Measurements from ENCODE around the gene CMIP. TPM values are rescaled to one million over a fixed set of nuclear protein-coding genes. Genes with fewer than 3 reads are reported as not detected.
"Not testable (repeated sequence)": the region's sequence is repeated elsewhere in the genome, so short reads cannot be mapped to it uniquely, and the experiment has no call there.

CMIP gene
- total RNA-seq, 1 donor from 2014 or later, result 27.7 TPM

GRCh38 chr16:81740169-81740568 is 295.6 kb downstream of the CMIP start:
- Histone ChIP-seq H3K27me3 (ENCODE audit: control insufficient read depth, insufficient read depth, low read length) (no peaks in the 10 kb centered on the region), H3K36me3 (ENCODE audit: control insufficient read depth, insufficient read depth, low read length) (no peaks in the 10 kb centered on the region), H3K4me3 (ENCODE audit: low read depth, low read length) (no peak overlapping the region)
- no peak for TF ChIP-seq CTCF (IDR thresholded peaks at IDR 0.05; ENCODE audit: insufficient read depth, low read length, poor library complexity, severe bottlenecking)
- DNase-seq (ENCODE audit: low read depth), result no peak

- H3K27me3 ChIP-seq (ENCODE audit: control insufficient read depth, insufficient read depth, low read length); H3K36me3 ChIP-seq (ENCODE audit: control insufficient read depth, insufficient read depth, low read length); DNase-seq (ENCODE audit: low read depth); H3K4me3 ChIP-seq (ENCODE audit: low read depth, low read length): not testable (repeated sequence)
Observed at GRCh38 chr16:81741430-81741770, 296.8 kb downstream of the CMIP start.

- DNase-seq (ENCODE audit: low read depth), result no peak
- no peaks in the 10 kb centered on the region for H3K27me3 ChIP-seq (ENCODE audit: control insufficient read depth, insufficient read depth, low read length)
- H3K36me3 ChIP-seq (ENCODE audit: control insufficient read depth, insufficient read depth, low read length), result no peaks in the 10 kb centered on the region
- no peak overlapping the region for H3K4me3 ChIP-seq (ENCODE audit: low read depth, low read length)
- TF ChIP-seq CTCF (IDR thresholded peaks at IDR 0.05; ENCODE audit: insufficient read depth, low read length, poor library complexity, severe bottlenecking), result no peak
Observed at GRCh38 chr16:81744385-81744784, 299.8 kb downstream of the CMIP start.

- Histone ChIP-seq H3K27me3 (ENCODE audit: control insufficient read depth, insufficient read depth, low read length) (no peaks in the 10 kb centered on the region), H3K4me3 (ENCODE audit: low read depth, low read length) (no peak overlapping the region), H3K36me3 (ENCODE audit: control insufficient read depth, insufficient read depth, low read length) (no peaks in the 10 kb centered on the region)
- no peak for TF ChIP-seq CTCF (IDR thresholded peaks at IDR 0.05; ENCODE audit: insufficient read depth, low read length, poor library complexity, severe bottlenecking)
- no peak for DNase-seq (ENCODE audit: low read depth)
Observed at GRCh38 chr16:81744911-81745310, 300.3 kb downstream of the CMIP start.

DNA sequence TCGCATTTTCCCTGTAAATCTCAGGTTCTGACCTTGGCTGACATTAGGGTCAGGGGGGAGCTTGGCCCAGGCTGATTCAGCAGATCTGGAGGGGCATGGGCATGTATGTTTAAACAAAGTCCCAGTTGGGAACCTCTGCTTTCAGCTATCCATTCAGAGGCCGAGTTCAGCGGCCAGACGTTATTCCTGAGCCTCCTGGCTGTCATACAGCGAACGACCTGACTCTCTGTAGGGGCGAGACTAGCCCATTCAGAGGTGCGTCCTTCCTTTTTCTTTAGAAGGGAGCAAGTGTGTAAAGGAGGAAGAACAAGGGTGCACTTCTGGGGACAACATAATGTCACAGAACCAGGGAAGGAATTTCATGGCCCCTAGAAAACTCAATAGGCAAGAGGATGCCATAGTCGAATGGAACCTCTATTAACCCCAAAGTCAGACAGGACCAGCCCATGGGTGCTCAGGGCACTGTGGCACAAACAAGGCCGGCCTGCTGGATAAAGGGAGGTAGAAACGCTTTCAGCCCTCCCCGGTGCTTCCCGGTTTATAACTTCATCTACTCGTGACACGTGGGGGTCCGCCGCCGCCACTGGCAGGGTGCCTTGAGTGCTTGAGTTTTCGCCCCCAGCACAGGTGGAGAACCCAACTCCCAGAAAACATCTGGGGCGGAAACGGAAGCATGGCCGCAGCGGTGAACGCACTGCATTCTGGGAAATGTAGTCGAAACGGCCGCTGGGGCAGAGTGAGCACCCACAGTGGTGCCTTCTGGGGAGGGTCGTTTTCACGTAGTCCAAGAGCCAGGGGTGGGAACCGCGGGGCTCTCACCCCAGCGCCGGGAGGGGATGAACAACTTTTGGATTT is 301.3 kb downstream of the CMIP start:
- DNase-seq (ENCODE audit: low read depth), result no peak
- TF ChIP-seq CTCF (IDR thresholded peaks at IDR 0.05; ENCODE audit: insufficient read depth, low read length, poor library complexity, severe bottlenecking), result no peak
- H3K27me3 ChIP-seq (ENCODE audit: control insufficient read depth, insufficient read depth, low read length), result no peaks in the 10 kb centered on the region
- H3K4me3 ChIP-seq (ENCODE audit: low read depth, low read length), result peak overlapping the region; percentile 15
- no peaks in the 10 kb centered on the region for H3K36me3 ChIP-seq (ENCODE audit: control insufficient read depth, insufficient read depth, low read length)

- H3K27me3 ChIP-seq (ENCODE audit: control insufficient read depth, insufficient read depth, low read length), result no peaks in the 10 kb centered on the region
- H3K4me3 ChIP-seq (ENCODE audit: low read depth, low read length), result peak overlapping the region; percentile 15
- no peak for TF ChIP-seq CTCF (IDR thresholded peaks at IDR 0.05; ENCODE audit: insufficient read depth, low read length, poor library complexity, severe bottlenecking)
- H3K36me3 ChIP-seq (ENCODE audit: control insufficient read depth, insufficient read depth, low read length), result no peaks in the 10 kb centered on the region
- DNase-seq (ENCODE audit: low read depth), result no peak
Observed at GRCh38 chr16:81746566-81746965, 302.0 kb downstream of the CMIP start.
